GM13977 (cell line): ENCODE measurements around the gene FBXW9.

ENCODE experiments used
- DNase-seq: peaks from one replicate; pipeline ENCODE4 v3.0.0; 2012; ENCODE audit warnings: low spot score
- in situ Hi-C: fragments of 300-500 bp; cut with MboI; formaldehyde crosslinking; loops from one replicate; pipeline ENCODE4 v1.12.0; 2022; ENCODE audit warnings: low sequenced_read_pairs, low pct_unique_long_range_greater_than_20kb, mixed read lengths, inconsistent platforms; ENCODE audit not compliant: unreplicated experiment
- TF ChIP-seq, protein P1 (sequence below): IDR thresholded peaks from 2 replicates; pipeline ENCODE4 v1.5.1; 2012; ENCODE audit warnings: mild to moderate bottlenecking, control low read depth; ENCODE audit not compliant: insufficient read depth; ENCODE audit errors: extremely low read depth, missing control alignments

FBXW9 gene

GRCh38 chr19:12692960-12693359 lies 3.5 kb downstream of the FBXW9 start:
- DNase-seq = no peak
- TF ChIP-seq, protein P1, sequence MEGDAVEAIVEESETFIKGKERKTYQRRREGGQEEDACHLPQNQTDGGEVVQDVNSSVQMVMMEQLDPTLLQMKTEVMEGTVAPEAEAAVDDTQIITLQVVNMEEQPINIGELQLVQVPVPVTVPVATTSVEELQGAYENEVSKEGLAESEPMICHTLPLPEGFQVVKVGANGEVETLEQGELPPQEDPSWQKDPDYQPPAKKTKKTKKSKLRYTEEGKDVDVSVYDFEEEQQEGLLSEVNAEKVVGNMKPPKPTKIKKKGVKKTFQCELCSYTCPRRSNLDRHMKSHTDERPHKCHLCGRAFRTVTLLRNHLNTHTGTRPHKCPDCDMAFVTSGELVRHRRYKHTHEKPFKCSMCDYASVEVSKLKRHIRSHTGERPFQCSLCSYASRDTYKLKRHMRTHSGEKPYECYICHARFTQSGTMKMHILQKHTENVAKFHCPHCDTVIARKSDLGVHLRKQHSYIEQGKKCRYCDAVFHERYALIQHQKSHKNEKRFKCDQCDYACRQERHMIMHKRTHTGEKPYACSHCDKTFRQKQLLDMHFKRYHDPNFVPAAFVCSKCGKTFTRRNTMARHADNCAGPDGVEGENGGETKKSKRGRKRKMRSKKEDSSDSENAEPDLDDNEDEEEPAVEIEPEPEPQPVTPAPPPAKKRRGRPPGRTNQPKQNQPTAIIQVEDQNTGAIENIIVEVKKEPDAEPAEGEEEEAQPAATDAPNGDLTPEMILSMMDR = no peak
- in situ Hi-C loops = no loop called here

GRCh38 chr19:12689581-12690216 lies 6.7 kb downstream of the FBXW9 start:
- TF ChIP-seq, protein P1 = no peak
- no peak for DNase-seq
- in situ Hi-C loops = no loop called here

DNA sequence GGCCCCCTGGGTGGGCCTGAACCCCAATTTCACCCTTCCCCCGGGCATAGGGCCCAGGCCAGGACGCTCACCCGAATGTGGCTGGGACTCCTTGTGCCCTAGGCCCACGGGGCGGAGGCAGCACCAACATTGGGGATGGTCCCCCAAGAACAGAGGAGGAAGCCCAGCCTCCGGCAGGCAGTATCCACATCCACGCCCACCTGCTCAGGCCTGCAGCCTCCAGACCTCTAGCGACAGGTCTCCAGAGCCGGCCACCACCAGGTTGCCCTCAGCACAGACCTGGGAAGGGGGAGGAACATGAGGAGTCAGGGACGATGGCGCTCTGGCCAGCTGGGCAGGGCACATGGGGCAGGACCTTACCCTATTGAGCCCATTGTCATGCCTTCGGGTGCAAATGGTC lies 7.4 kb downstream of the FBXW9 start:
- in situ Hi-C loops = no loop called here
- DNase-seq = no peak
- TF ChIP-seq, protein P1 = no peak

DNA sequence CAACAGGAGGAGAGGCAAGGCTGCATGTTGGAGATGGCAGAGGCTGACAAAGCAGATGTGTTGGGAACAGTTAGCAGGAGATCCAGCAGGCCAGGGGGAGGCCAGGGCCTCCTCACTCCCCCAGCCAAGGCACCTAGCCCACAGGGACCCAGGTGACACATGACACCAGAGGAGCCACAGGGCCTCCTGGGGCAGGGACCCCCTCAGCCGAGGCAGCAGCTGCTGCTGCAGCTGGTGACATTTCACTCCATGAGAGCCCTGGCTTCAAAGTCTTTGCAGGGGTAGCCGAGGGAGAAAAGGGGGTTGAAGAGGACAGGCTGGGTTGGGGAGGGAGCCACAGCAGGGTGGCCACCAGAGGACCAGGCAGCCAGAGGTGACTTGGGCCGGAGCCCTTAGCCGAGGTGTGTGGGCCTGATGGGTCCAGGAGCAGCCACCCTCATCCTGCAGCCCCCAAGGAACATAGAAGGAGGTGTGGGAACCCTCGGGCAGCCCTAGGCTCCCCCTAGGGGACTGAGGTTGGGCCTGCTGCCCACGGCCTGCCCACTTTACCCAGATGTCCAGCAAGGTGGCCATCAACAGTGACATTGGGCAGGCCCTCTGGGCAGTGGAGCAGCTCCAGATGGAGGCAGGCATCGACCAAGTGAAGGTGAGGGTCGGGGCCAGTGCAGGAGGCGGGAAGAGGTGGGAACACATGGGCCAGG lies 8.8 kb downstream of the FBXW9 start, which contains the start of gene GNG14:
GNG14 (plus strand) TSS at position 503 of the 701 bp plus-strand sequence; CDS start at position 554, 51 bp downstream.
- no peak for DNase-seq
- TF ChIP-seq, protein P1 = no peak
- in situ Hi-C loops = no loop called here

GRCh38 chr19:12685831-12686230 lies 10.6 kb downstream of the FBXW9 start:
- no peak for DNase-seq
- TF ChIP-seq, protein P1 = no peak
- in situ Hi-C loops = no loop called here

DNA sequence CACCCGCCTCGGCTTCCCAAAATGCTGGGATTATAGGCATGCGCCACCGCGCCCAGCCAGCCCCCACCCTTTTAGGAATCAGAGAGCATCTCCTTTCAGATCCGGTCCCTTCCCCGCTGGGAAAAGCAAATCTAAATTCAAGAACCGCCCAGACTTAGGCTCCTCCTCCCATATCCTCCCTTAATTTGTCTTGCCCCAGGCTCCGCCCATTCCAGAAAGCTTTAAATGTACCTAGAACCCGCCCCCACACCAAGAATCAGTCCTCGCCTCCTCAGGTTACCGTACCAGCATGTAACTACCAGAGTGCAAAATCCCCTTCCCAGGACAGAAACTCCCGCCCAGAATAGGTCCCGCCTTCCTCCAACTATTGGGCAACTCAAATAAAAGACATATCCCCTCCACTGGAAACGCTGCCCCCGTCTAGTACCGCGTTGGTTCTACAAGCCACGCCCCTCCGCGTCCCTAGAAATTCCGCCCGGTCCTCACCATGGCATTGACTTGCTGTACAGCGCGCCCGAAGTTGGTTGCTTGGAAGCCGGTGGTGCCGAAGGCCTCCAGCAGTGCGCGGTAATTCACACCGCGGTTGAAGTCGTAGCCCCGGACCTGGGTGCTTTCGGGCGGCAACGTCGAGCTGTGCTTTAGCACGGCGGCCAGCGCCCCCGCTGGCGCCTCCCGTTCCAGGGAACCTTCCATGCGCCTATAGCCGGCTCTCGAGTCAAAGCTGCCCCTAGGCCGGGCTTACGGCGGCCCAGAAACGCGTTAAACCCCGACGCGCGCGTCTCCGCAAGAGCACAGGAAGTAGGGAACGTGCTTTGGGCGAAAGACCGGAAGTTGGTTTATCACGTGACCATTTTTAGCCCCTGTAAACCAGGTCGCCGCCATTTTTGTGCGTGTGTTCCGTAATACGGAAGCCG lies 15.1 kb downstream of the FBXW9 start, which contains the start of gene DHPS:
DHPS (minus strand) TSS at position 807 of the 914 bp plus-strand sequence; CDS start at position 693, 114 bp downstream.
- TF ChIP-seq, protein P1 = no peak
- in situ Hi-C loops = no loop called here
- peak; percentile 95 for DNase-seq
